Activated CD8-positive, alpha-beta memory T cell treated with anti-CD3 and anti-CD28 coated beads, Interleukin-2, amount 50 U/mL, for 1 hour (primary cell): ENCODE results near the gene EPM2A.
"Not testable (repeated sequence)": the region's sequence is repeated elsewhere in the genome, so short reads cannot be mapped to it uniquely, and the experiment has no call there.

Source experiments
- DNase-seq: peaks from one replicate; pipeline ENCODE4 v3.0.0-alpha.2; 2020; ENCODE audit errors: extremely low read depth

EPM2A gene

GRCh38 chr6:145729887-145730286 is 5.4 kb downstream of the EPM2A start:
- no peak for DNase-seq

GRCh38 chr6:145728444-145729385 is 6.6 kb downstream of the EPM2A start:
- no peak for DNase-seq

GRCh38 chr6:145727817-145728388 is 7.4 kb downstream of the EPM2A start:
- no peak for DNase-seq

GRCh38 chr6:145725570-145725969 is 9.8 kb downstream of the EPM2A start:
- no peak for DNase-seq

DNA sequence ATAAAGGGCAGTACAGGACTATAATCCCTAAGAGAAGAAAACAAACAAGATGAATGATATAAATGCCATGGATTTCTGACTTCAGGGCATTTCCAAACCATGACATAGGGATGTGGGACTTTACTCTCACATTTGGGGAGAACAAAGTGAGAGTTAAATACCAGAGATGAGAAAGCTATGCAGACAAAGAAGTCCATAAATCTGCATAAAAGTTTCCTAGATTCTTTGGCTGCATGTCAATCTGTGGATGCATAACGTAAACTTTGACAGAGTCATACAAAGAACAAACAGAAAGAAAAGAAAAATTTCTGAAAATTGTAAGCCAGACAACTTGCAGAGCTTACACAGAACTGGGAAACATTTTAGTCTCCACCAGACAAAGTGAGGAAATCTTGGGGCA is 11.7 kb downstream of the EPM2A start:
- DNase-seq, result no peak

GRCh38 chr6:145722190-145722589 is 13.1 kb downstream of the EPM2A start:
- DNase-seq, result no peak

GRCh38 chr6:145721144-145721543 is 14.2 kb downstream of the EPM2A start:
- no peak for DNase-seq

- no peak for DNase-seq
Measured at GRCh38 chr6:145715426-145715825, 19.9 kb downstream of the EPM2A start.

DNA sequence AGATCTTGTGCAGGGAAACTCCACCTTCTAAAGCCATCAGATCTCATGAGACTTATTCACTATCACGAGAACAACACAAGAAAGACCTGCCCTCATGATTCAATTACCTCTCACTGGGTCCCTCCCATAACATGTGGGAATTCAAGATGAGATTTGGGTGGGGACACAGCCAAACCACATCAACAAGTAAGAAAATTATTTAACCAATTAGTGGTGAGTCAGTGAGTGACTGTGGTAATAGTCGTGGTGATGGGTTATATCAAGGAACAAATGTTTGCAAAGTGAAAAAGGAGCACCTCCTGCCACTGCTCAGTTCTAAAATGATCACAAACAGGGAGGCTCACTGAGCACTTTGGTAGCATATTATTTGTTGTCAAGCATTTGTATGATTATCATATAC is 20.6 kb downstream of the EPM2A start:
- DNase-seq, result no peak

DNA sequence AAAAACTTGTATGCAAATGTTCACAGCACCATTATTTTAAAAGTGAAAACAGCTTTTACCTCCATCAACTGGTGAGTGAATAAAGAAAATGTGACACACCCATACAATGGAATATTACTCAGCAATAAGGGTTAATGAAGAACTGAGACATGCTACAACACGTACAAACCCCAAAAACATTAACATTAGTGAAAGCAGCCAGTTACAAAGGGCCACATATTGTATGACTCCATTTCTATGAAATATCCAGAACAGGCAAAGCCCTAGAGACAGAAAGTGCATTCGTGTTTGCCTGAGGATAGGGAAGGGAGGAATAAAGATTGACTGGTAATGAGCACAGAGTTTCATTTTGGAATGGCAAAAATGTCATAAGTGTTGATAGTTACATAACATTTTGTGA is 21.5 kb downstream of the EPM2A start:
- DNase-seq, result no peak

- no peak for DNase-seq
Measured at GRCh38 chr6:145711372-145711771, 23.9 kb downstream of the EPM2A start.

GRCh38 chr6:145707397-145707796 is 27.9 kb downstream of the EPM2A start:
- DNase-seq, result no peak

DNA sequence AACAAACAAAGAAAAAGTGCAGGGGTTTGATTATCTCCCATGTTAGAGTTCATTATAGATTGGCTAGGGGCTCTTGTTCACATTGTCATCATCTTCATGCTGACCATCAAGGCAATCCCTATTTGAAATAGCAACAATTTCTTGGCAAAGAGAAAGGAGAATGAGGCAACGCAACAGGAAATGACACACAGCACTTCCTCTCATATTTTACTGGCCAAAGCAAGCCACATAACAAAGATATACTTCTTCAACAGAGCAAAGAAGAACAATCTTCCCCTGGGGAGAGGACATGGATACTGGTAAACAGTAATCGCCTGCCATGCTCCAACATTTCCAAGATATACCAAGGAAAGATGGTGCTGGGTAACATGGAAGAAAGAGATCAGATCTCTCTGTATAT is 29.8 kb downstream of the EPM2A start:
- DNase-seq, result no peak

DNA sequence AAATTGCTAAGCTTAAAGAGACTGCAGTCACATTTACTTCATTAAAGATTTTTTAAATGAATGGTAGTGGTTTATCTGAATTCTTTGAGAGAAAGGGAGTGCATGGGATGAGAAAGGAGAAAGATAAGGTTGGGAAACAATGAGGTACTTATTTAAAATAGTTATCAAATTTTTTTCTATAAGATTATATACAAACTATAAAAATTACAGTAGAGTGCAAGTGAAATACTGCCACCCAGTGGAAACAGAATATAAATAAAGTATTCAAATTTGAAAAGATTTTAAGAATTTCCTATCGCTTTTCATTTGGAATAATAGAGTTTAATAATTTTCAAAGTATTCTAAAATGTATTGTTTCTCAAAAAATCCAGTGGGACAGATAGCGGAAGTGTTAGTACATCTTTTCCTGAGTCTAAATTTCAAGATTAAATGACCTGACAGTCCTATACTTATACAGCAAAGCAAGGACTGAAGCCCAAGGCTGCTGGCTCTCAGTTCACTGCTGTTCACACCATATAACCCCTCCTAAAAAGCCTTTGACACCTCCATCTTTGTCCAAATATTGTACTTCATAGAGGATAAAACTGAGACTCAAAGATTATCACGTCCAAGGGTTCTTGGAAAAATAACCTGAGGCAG is 31.1 kb downstream of the EPM2A start:
- no peak for DNase-seq

DNA sequence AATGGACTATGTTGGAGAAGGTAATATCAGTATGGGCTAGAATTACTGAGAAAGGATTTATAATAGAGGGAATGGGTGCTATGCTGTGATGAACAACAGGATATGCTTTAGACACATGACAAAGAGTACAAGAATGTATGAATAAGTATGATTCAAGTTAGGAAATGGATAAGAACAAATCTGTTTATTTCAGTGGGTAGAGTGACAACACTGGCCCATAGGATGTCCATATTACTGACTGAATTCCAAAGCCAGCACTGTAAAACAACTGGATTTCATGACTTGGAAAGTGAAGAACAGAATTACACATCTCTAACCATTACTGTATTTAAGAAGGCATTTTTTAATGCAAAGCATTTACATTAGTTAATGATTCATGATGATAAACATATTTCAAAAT is 35.9 kb downstream of the EPM2A start:
- DNase-seq, result no peak

- DNase-seq, result not testable (repeated sequence)
Measured at GRCh38 chr6:145697401-145697800, 37.9 kb downstream of the EPM2A start.

GRCh38 chr6:145694083-145694737 is 41.1 kb downstream of the EPM2A start:
- DNase-seq, result no peak

DNA sequence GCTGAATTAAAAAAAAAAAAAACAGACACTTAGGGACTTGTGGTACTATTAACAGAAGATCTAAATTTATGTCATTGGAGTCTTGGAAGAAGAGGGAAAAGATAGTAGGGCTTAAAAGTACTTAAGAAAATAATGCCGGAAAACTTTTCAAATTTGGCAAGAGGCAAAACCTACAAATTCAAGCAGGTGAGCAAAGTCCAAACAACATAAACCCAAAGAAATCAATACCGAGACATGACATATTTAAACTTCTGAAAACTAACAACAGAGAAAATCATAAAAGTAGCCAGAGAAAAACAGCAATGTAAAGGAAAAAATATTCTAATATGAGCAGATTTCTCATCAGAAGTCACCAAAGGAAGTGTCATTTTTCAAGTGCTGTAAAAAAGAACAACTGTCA is 44.4 kb downstream of the EPM2A start:
- no peak for DNase-seq

- no peak for DNase-seq
Measured at GRCh38 chr6:145689529-145689928, 45.8 kb downstream of the EPM2A start.

- DNase-seq, result no peak
Measured at GRCh38 chr6:145688493-145688905, 46.8 kb downstream of the EPM2A start.

- DNase-seq, result no peak
Measured at GRCh38 chr6:145685932-145686331, 49.4 kb downstream of the EPM2A start.

GRCh38 chr6:145681965-145682364 is 53.4 kb downstream of the EPM2A start:
- no peak for DNase-seq
